PFSK-1 (cell line): ENCODE data around the gene SLC15A5.

Source experiments
- POLR2AphosphoS5 ChIP-seq: IDR thresholded peaks from 2 replicates; pipeline ENCODE4 v1.6.1; 2012; ENCODE audit warnings: low read depth, mild to moderate bottlenecking, control low read depth, low read length, moderate library complexity
- REST ChIP-seq, 2 experiments: IDR thresholded peaks; 2 replicates each; pipeline versions ENCODE4 v1.6.1 to v1.8.0; 2011 to 2012; ENCODE audit warnings: low read depth in 2 of 2, low read length in 2 of 2, control low read depth in 1 of 2, inconsistent platforms in 1 of 2, mild to moderate bottlenecking in 1 of 2, moderate library complexity in 1 of 2; ENCODE audit not compliant: insufficient read depth in 1 of 2
- SIN3A ChIP-seq: IDR thresholded peaks from 2 replicates; pipeline ENCODE4 v1.6.1; 2012; ENCODE audit warnings: mild to moderate bottlenecking, low read length, moderate library complexity, borderline replicate concordance; ENCODE audit not compliant: insufficient read depth

GRCh38 chr12:16324272-16324671, 46.8 kb upstream of the SLC15A5 start:
- TF ChIP-seq SIN3A (no peak), POLR2AphosphoS5 (no peak), REST (IDR thresholded peaks at IDR 0.05; ENCODE audit: insufficient read depth in 1 of 2, low read depth in 2 of 2, low read length in 2 of 2) (no peak)
